Ishikawa (cell line): ENCODE results near the gene FARS2.

ENCODE experiments used
- CEBPB ChIP-seq: IDR thresholded peaks from 2 replicates; pipeline ENCODE4 v1.6.1; 2012
- CREB1 ChIP-seq: IDR thresholded peaks from 2 replicates; pipeline ENCODE4 v1.6.1; 2012; ENCODE audit warnings: low read depth
- EP300 ChIP-seq: IDR thresholded peaks from 2 replicates; pipeline ENCODE4 v1.6.1; 2012; ENCODE audit warnings: borderline replicate concordance
- NFIC ChIP-seq: IDR thresholded peaks from 2 replicates; pipeline ENCODE4 v1.6.1; 2012
- REST ChIP-seq: IDR thresholded peaks from 2 replicates; pipeline ENCODE4 v1.6.1; 2012; ENCODE audit warnings: low read depth, mild to moderate bottlenecking
- USF1 ChIP-seq: IDR thresholded peaks from 2 replicates; pipeline ENCODE4 v1.6.1; 2012

DNA sequence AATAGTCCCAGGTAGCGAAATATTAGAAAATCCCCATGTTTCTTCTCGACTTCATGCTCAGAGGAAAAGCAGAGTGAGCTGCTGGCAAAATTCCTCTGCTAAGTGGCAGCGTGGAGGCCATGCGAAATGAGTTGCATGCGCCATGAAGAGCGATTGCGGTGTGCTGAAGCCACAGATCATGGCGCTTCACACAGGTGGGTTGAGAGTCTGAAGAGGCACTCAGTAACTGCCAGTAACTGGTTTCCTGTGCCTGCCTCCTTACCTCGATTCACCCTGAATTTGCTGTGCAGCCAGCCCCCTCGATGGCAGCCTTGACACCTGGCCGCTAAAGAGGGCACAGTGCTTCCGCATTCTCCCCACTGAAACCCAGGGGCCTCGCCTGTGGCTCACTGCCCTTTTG is 443.9 kb downstream of the FARS2 start:
- TF ChIP-seq REST (no peak), CREB1 (no peak), USF1 (no peak), NFIC (no peak), EP300 (no peak), CEBPB (no peak)
